Panc1 (cell line): ENCODE results near the gene EIF5A. TPM values are rescaled to one million over a fixed set of nuclear protein-coding genes. Genes with fewer than 3 reads are reported as not detected.

Experiments used
- ATAC-seq: fragments of 200-7000 bp; cut with Tn5 transposase; 2 replicates; pipeline ENCODE4 v1.9.1; 2020; ENCODE audit warnings: mild to moderate bottlenecking, moderate library complexity
- BruUV-seq: library from RNA; stranded (reverse); fragments of 400-500 nt; replicated peaks from 2 replicates; lab custom pipeline; 2021; lab: Mats Ljungman, UMichigan
- CTCF ChIA-PET: fragments of 300-600 bp; sonication (Branson Sonifier 250); formaldehyde crosslinking; loops from one replicate; lab custom pipeline; 2022; ENCODE audit warnings: antibody characterized with exemption; lab: Charles Lee
- POLR2A ChIA-PET: fragments of 300-600 bp; sonication (Branson Sonifier 250); formaldehyde crosslinking; loops from one replicate; lab custom pipeline; 2022; ENCODE audit warnings: antibody characterized with exemption; lab: Charles Lee
- DNase-seq: peaks from one replicate; pipeline ENCODE4 v3.0.0-alpha.2; 2010; ENCODE audit warnings: low read depth, low spot score
- H3K27ac ChIP-seq: 2 replicates; pipeline ENCODE4 v1.5.1; 2011; ENCODE audit warnings: mild to moderate bottlenecking, low read length, inconsistent platforms
- H3K27me3 ChIP-seq: fragments of 200-500 bp; sonication (Bioruptor generic); 2 replicates; pipeline ENCODE4 v1.6.0; 2014; ENCODE audit warnings: low read length, inconsistent platforms; ENCODE audit not compliant: control insufficient read depth, insufficient read depth
- H3K36me3 ChIP-seq: fragments of 200-500 bp; sonication (Bioruptor generic); 2 replicates; pipeline ENCODE4 v1.5.1; 2014; ENCODE audit warnings: inconsistent platforms, mild to moderate bottlenecking, low read length, moderate library complexity; ENCODE audit not compliant: control insufficient read depth, insufficient read depth
- H3K4me1 ChIP-seq: 2 replicates; pipeline ENCODE4 v1.5.1; 2011; ENCODE audit warnings: inconsistent platforms, mild to moderate bottlenecking, low read length, moderate library complexity; ENCODE audit not compliant: control insufficient read depth, insufficient read depth
- H3K4me3 ChIP-seq, 2 experiments: 2 replicates each; pipeline ENCODE4 v1.5.1; 2011 to 2012; ENCODE audit warnings: low read depth in 2 of 2, low read length in 2 of 2, mild to moderate bottlenecking in 2 of 2, inconsistent platforms in 1 of 2, moderate library complexity in 1 of 2
- H3K9me3 ChIP-seq: fragments of 200-500 bp; sonication (Bioruptor generic); 2 replicates; pipeline ENCODE4 v1.5.1; 2014; ENCODE audit warnings: low read depth, mild to moderate bottlenecking, inconsistent platforms, low read length, moderate library complexity; ENCODE audit not compliant: control insufficient read depth, insufficient read depth
- CTCF ChIP-seq: fragments of 450-650 bp; IDR thresholded peaks from 2 replicates; pipeline ENCODE4 v1.5.1; 2017; ENCODE audit warnings: mild to moderate bottlenecking
- POLR2AphosphoS5 ChIP-seq: IDR thresholded peaks from 2 replicates; pipeline ENCODE4 v1.6.1; 2012; ENCODE audit warnings: mild to moderate bottlenecking, low read depth, low read length, moderate library complexity
- REST ChIP-seq, 2 experiments: IDR thresholded peaks; 2 replicates each; pipeline ENCODE4 v1.6.1; 2011 to 2012; ENCODE audit warnings: low read depth in 2 of 2, control low read depth in 1 of 2, low read length in 1 of 2, mild to moderate bottlenecking in 1 of 2, moderate library complexity in 1 of 2; ENCODE audit not compliant: insufficient read depth in 1 of 2
- SIN3A ChIP-seq: IDR thresholded peaks from 2 replicates; pipeline ENCODE4 v1.6.1; 2012; ENCODE audit warnings: low read depth, mild to moderate bottlenecking, low read length, moderate library complexity, borderline replicate concordance; ENCODE audit not compliant: insufficient read depth
- TCF7L2 ChIP-seq: IDR thresholded peaks from 2 replicates; pipeline ENCODE4 v1.6.1; 2011; ENCODE audit warnings: mild to moderate bottlenecking, low read depth, low read length, inconsistent platforms
- in situ Hi-C: cut with HindIII; loops from 2 replicates; pipeline ENCODE4 v1.10.0; 2016; ENCODE audit warnings: low sequenced_read_pairs, low pct_unique_long_range_greater_than_20kb
- intact Hi-C: fragments of 100-400 bp; cut with micrococcal nuclease; formaldehyde crosslinking; loops from one replicate; pipeline ENCODE4 v1.10.0; 2022; ENCODE audit not compliant: unreplicated experiment
- total RNA-seq: library from RNA; stranded (reverse); gene quantifications from one replicate; pipeline ENCODE4 v1.2.1, GENCODE V29; 2021; ENCODE audit not compliant: unreplicated experiment

EIF5A gene
- total RNA-seq, 1 experiment from 2014 or later, result 728 TPM

- CTCF ChIA-PET, result no interaction called here
- Histone ChIP-seq H3K27me3 (no peaks in the 10 kb centered on the region), H3K36me3 (no peaks in the 10 kb centered on the region), H3K4me3 (no peak overlapping the region), H3K9me3 (no peaks in the 10 kb centered on the region), H3K4me1 (peaks cover 17% of the 10 kb centered on the region), H3K27ac (no peak overlapping the region)
- POLR2A ChIA-PET, result interaction anchor here (0.6 kb wide), 1 partner anchor 9 kb away, joined by 5 read pairs; no protein-coding TSS in a partner anchor
- no peak for TF ChIP-seq POLR2AphosphoS5
- TF ChIP-seq TCF7L2, result no peak
- TF ChIP-seq CTCF, result no peak
- no peak for TF ChIP-seq SIN3A
- no peak for TF ChIP-seq REST (IDR thresholded peaks at IDR 0.05; ENCODE audit: insufficient read depth in 1 of 2, low read depth in 2 of 2, low read length in 1 of 2)
- intact Hi-C loops (no loop called here), in situ Hi-C loops (no loop called here)
- DNase-seq (no peak), ATAC-seq (no peak)
- BruUV-seq, result no TSS peak
These were observed 15.2 kb upstream of the EIF5A start for GRCh38 chr17:7292194-7292593.

GRCh38 chr17:7292729-7293128 lies 14.7 kb upstream of the EIF5A start:
- ChIA-PET POLR2A (no interaction called here), CTCF (no interaction called here)
- ATAC-seq, result no peak
- in situ Hi-C loops, result no loop called here
- peaks cover 17% of the 10 kb centered on the region for H3K4me1 ChIP-seq
- H3K9me3 ChIP-seq, result no peaks in the 10 kb centered on the region
- TF ChIP-seq TCF7L2 (no peak), POLR2AphosphoS5 (no peak), SIN3A (no peak), CTCF (no peak), REST (IDR thresholded peaks at IDR 0.05; ENCODE audit: insufficient read depth in 1 of 2, low read depth in 2 of 2, low read length in 1 of 2) (no peak)
- no peak overlapping the region for H3K27ac ChIP-seq
- no peak overlapping the region for H3K4me3 ChIP-seq
- intact Hi-C loops, result no loop called here
- DNase-seq, result no peak
- BruUV-seq, result no TSS peak
- H3K36me3 ChIP-seq, result no peaks in the 10 kb centered on the region
- no peaks in the 10 kb centered on the region for H3K27me3 ChIP-seq
